HEK293 (cell line): ENCODE results near the gene PITPNC1.

ENCODE experiments used
- CTCF ChIA-PET: fragments of 350-600 bp; formaldehyde crosslinking; extraction: SDS; loops from one replicate; lab custom pipeline; 2021; ENCODE audit warnings: antibody characterized with exemption; lab: Yijun Ruan, JAX
- POLR2A ChIA-PET: fragments of 300-600 bp; formaldehyde crosslinking; extraction: SDS; loops from one replicate; lab custom pipeline; 2020; ENCODE audit warnings: antibody characterized with exemption, inconsistent platforms; lab: Yijun Ruan, JAX
- H3K27ac ChIP-seq: fragments of 200-500 bp; sonication (Bioruptor generic); 2 replicates; pipeline ENCODE4 v1.5.1; 2014; ENCODE audit warnings: low read depth, low read length, control low read depth, inconsistent platforms; ENCODE audit errors: extremely low read depth
- H3K36me3 ChIP-seq, 2 experiments: fragments of 200-500 bp in 1 of 2; sonication (Bioruptor generic) in 1 of 2; 1 replicate in 1 of 2; 2 replicates in 1 of 2; pipeline ENCODE4 v1.5.1; 2014 to 2017; ENCODE audit warnings: inconsistent platforms in 2 of 2, low read length in 2 of 2; ENCODE audit not compliant: control insufficient read depth in 2 of 2, insufficient read depth in 1 of 2
- H3K4me1 ChIP-seq: fragments of 200-500 bp; sonication (Bioruptor generic); 2 replicates; pipeline ENCODE4 v1.5.1; 2014; ENCODE audit warnings: mild to moderate bottlenecking, low read length, inconsistent platforms; ENCODE audit not compliant: control insufficient read depth, insufficient read depth
- H3K4me3 ChIP-seq: 2 replicates; pipeline ENCODE4 v1.5.1; 2011; ENCODE audit warnings: low read depth, mild to moderate bottlenecking, control low read depth, low read length, moderate library complexity
- H3K9me3 ChIP-seq: fragments of 200-500 bp; sonication (Bioruptor generic); 2 replicates; pipeline ENCODE4 v1.5.1; 2014; ENCODE audit warnings: low read depth, low read length, inconsistent platforms; ENCODE audit not compliant: control insufficient read depth, insufficient read depth
- MEIS1 ChIP-seq: sonication (generic); formaldehyde crosslinking; IDR thresholded peaks from 2 replicates; pipeline ENCODE4 v1.8.1; 2022; ENCODE audit warnings: missing genetic modification reagents, mild to moderate bottlenecking, borderline replicate concordance
- REPIN1 ChIP-seq: fragments of 450-650 bp; formaldehyde crosslinking; IDR thresholded peaks from 2 replicates; pipeline ENCODE4 v1.5.1; 2017; ENCODE audit warnings: missing biosample characterization, missing genetic modification characterization, low read depth
- TRIM28 ChIP-seq: IDR thresholded peaks from 2 replicates; pipeline ENCODE4 v1.6.1; 2011; ENCODE audit warnings: low read length, control low read depth, borderline replicate concordance
- ZFP69B ChIP-seq: fragments of 450-650 bp; formaldehyde crosslinking; IDR thresholded peaks from 2 replicates; pipeline ENCODE4 v1.5.1; 2016; ENCODE audit warnings: missing biosample characterization, missing genetic modification characterization
- ZNF132 ChIP-seq: fragments of 450-650 bp; formaldehyde crosslinking; IDR thresholded peaks from 2 replicates; pipeline ENCODE4 v1.5.1; 2017; ENCODE audit warnings: missing biosample characterization, missing genetic modification characterization, borderline replicate concordance
- ZNF175 ChIP-seq: fragments of 450-650 bp; formaldehyde crosslinking; IDR thresholded peaks from 2 replicates; pipeline ENCODE4 v1.5.1; 2016; ENCODE audit warnings: missing biosample characterization, missing genetic modification characterization
- ZNF211 ChIP-seq: fragments of 450-650 bp; formaldehyde crosslinking; IDR thresholded peaks from 2 replicates; pipeline ENCODE4 v1.5.1; 2016; ENCODE audit warnings: low read depth, missing biosample characterization, missing genetic modification characterization
- ZNF76 ChIP-seq: fragments of 450-650 bp; formaldehyde crosslinking; IDR thresholded peaks from 2 replicates; pipeline ENCODE4; 2016; ENCODE audit warnings: low read depth, missing biosample characterization, missing genetic modification characterization, borderline replicate concordance
- TF ChIP-seq, protein P1 (sequence below): fragments of 450-650 bp; formaldehyde crosslinking; IDR thresholded peaks from 2 replicates; pipeline ENCODE4 v1.5.1; 2017; ENCODE audit warnings: missing biosample characterization, missing genetic modification characterization
- TF ChIP-seq, protein P2 (sequence below): fragments of 450-650 bp; formaldehyde crosslinking; IDR thresholded peaks from 2 replicates; pipeline ENCODE4 v1.5.1; 2017; ENCODE audit warnings: missing biosample characterization, missing genetic modification characterization
- TF ChIP-seq, protein P3 (sequence below): fragments of 450-650 bp; formaldehyde crosslinking; IDR thresholded peaks from 2 replicates; pipeline ENCODE4 v1.5.1; 2016; ENCODE audit warnings: missing biosample characterization, missing genetic modification characterization, borderline replicate concordance
- TF ChIP-seq, protein P4 (sequence below): fragments of 450-650 bp; formaldehyde crosslinking; conservative IDR thresholded peaks from 2 replicates; pipeline ENCODE4 v1.5.1; 2016; ENCODE audit warnings: low read depth, missing biosample characterization, missing genetic modification characterization
- TF ChIP-seq, protein P5 (sequence below): fragments of 450-650 bp; formaldehyde crosslinking; IDR thresholded peaks from 2 replicates; pipeline ENCODE4 v1.5.1; 2016; ENCODE audit warnings: missing biosample characterization, missing genetic modification characterization

Gene PITPNC1

DNA sequence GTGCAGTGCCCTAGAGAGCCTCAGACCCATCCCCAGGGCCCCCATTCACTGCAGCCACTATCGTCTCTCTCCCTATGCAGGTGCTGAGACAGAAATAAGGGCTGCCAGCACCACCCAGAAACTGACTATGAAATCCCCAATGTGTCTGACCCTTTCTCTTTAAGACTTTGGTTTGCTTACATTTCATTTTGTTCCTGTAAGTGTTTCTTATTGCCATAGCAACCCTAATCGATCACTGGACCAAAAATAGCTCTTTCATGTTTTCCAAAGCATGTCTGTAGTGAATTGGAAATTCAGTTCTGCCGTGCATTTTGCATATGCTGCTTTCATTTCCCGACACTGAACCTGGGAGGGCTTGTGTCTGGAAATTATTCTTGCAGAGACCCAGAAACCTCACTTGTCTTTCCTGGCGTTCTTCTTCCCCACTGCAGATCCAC lies 192.0 kb downstream of the PITPNC1 start:
- Histone ChIP-seq H3K36me3 (no peaks in the 10 kb centered on the region), H3K4me3 (no peak overlapping the region), H3K27ac (no peak overlapping the region), H3K9me3 (no peaks in the 10 kb centered on the region), H3K4me1 (no peaks in the 10 kb centered on the region)
- ChIA-PET CTCF (interaction anchor here (0.9 kb wide), 1 partner anchor 9 kb away, joined by 3 read pairs; no protein-coding TSS in a partner anchor), POLR2A (no interaction called here)
- TF ChIP-seq MEIS1 (CRISPR knock-in tag) (no peak), REPIN1 (no peak), ZNF175 (tag by site-specific recombination) (no peak), ZNF132 (tag by site-specific recombination) (no peak), TRIM28 (no peak), ZFP69B (tag by site-specific recombination) (no peak), ZNF211 (tag by site-specific recombination) (no peak), ZNF76 (tag by site-specific recombination) (no peak)
- TF ChIP-seq, protein P1, sequence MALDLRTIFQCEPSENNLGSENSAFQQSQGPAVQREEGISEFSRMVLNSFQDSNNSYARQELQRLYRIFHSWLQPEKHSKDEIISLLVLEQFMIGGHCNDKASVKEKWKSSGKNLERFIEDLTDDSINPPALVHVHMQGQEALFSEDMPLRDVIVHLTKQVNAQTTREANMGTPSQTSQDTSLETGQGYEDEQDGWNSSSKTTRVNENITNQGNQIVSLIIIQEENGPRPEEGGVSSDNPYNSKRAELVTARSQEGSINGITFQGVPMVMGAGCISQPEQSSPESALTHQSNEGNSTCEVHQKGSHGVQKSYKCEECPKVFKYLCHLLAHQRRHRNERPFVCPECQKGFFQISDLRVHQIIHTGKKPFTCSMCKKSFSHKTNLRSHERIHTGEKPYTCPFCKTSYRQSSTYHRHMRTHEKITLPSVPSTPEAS (tag by site-specific recombination): no peak
- TF ChIP-seq, protein P2, sequence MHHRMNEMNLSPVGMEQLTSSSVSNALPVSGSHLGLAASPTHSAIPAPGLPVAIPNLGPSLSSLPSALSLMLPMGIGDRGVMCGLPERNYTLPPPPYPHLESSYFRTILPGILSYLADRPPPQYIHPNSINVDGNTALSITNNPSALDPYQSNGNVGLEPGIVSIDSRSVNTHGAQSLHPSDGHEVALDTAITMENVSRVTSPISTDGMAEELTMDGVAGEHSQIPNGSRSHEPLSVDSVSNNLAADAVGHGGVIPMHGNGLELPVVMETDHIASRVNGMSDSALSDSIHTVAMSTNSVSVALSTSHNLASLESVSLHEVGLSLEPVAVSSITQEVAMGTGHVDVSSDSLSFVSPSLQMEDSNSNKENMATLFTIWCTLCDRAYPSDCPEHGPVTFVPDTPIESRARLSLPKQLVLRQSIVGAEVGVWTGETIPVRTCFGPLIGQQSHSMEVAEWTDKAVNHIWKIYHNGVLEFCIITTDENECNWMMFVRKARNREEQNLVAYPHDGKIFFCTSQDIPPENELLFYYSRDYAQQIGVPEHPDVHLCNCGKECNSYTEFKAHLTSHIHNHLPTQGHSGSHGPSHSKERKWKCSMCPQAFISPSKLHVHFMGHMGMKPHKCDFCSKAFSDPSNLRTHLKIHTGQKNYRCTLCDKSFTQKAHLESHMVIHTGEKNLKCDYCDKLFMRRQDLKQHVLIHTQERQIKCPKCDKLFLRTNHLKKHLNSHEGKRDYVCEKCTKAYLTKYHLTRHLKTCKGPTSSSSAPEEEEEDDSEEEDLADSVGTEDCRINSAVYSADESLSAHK: no peak
- TF ChIP-seq, protein P3, sequence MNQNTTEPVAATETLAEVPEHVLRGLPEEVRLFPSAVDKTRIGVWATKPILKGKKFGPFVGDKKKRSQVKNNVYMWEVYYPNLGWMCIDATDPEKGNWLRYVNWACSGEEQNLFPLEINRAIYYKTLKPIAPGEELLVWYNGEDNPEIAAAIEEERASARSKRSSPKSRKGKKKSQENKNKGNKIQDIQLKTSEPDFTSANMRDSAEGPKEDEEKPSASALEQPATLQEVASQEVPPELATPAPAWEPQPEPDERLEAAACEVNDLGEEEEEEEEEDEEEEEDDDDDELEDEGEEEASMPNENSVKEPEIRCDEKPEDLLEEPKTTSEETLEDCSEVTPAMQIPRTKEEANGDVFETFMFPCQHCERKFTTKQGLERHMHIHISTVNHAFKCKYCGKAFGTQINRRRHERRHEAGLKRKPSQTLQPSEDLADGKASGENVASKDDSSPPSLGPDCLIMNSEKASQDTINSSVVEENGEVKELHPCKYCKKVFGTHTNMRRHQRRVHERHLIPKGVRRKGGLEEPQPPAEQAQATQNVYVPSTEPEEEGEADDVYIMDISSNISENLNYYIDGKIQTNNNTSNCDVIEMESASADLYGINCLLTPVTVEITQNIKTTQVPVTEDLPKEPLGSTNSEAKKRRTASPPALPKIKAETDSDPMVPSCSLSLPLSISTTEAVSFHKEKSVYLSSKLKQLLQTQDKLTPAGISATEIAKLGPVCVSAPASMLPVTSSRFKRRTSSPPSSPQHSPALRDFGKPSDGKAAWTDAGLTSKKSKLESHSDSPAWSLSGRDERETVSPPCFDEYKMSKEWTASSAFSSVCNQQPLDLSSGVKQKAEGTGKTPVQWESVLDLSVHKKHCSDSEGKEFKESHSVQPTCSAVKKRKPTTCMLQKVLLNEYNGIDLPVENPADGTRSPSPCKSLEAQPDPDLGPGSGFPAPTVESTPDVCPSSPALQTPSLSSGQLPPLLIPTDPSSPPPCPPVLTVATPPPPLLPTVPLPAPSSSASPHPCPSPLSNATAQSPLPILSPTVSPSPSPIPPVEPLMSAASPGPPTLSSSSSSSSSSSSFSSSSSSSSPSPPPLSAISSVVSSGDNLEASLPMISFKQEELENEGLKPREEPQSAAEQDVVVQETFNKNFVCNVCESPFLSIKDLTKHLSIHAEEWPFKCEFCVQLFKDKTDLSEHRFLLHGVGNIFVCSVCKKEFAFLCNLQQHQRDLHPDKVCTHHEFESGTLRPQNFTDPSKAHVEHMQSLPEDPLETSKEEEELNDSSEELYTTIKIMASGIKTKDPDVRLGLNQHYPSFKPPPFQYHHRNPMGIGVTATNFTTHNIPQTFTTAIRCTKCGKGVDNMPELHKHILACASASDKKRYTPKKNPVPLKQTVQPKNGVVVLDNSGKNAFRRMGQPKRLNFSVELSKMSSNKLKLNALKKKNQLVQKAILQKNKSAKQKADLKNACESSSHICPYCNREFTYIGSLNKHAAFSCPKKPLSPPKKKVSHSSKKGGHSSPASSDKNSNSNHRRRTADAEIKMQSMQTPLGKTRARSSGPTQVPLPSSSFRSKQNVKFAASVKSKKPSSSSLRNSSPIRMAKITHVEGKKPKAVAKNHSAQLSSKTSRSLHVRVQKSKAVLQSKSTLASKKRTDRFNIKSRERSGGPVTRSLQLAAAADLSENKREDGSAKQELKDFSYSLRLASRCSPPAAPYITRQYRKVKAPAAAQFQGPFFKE (tag by site-specific recombination): no peak
- TF ChIP-seq, protein P4, sequence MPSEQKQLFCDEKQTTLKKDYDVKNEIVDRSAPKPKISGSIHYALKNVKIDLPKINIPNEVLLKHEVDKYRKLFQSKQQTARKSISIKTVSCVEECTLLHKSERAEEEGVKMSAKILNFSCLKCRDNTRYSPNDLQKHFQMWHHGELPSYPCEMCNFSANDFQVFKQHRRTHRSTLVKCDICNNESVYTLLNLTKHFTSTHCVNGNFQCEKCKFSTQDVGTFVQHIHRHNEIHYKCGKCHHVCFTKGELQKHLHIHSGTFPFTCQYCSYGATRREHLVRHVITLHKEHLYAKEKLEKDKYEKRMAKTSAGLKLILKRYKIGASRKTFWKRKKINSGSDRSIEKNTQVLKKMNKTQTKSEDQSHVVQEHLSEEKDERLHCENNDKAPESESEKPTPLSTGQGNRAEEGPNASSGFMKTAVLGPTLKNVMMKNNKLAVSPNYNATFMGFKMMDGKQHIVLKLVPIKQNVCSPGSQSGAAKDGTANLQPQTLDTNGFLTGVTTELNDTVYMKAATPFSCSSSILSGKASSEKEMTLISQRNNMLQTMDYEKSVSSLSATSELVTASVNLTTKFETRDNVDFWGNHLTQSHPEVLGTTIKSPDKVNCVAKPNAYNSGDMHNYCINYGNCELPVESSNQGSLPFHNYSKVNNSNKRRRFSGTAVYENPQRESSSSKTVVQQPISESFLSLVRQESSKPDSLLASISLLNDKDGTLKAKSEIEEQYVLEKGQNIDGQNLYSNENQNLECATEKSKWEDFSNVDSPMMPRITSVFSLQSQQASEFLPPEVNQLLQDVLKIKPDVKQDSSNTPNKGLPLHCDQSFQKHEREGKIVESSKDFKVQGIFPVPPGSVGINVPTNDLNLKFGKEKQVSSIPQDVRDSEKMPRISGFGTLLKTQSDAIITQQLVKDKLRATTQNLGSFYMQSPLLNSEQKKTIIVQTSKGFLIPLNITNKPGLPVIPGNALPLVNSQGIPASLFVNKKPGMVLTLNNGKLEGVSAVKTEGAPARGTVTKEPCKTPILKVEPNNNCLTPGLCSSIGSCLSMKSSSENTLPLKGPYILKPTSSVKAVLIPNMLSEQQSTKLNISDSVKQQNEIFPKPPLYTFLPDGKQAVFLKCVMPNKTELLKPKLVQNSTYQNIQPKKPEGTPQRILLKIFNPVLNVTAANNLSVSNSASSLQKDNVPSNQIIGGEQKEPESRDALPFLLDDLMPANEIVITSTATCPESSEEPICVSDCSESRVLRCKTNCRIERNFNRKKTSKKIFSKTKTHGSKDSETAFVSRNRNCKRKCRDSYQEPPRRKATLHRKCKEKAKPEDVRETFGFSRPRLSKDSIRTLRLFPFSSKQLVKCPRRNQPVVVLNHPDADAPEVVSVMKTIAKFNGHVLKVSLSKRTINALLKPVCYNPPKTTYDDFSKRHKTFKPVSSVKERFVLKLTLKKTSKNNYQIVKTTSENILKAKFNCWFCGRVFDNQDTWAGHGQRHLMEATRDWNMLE (tag by site-specific recombination): no peak
- TF ChIP-seq, protein P5, sequence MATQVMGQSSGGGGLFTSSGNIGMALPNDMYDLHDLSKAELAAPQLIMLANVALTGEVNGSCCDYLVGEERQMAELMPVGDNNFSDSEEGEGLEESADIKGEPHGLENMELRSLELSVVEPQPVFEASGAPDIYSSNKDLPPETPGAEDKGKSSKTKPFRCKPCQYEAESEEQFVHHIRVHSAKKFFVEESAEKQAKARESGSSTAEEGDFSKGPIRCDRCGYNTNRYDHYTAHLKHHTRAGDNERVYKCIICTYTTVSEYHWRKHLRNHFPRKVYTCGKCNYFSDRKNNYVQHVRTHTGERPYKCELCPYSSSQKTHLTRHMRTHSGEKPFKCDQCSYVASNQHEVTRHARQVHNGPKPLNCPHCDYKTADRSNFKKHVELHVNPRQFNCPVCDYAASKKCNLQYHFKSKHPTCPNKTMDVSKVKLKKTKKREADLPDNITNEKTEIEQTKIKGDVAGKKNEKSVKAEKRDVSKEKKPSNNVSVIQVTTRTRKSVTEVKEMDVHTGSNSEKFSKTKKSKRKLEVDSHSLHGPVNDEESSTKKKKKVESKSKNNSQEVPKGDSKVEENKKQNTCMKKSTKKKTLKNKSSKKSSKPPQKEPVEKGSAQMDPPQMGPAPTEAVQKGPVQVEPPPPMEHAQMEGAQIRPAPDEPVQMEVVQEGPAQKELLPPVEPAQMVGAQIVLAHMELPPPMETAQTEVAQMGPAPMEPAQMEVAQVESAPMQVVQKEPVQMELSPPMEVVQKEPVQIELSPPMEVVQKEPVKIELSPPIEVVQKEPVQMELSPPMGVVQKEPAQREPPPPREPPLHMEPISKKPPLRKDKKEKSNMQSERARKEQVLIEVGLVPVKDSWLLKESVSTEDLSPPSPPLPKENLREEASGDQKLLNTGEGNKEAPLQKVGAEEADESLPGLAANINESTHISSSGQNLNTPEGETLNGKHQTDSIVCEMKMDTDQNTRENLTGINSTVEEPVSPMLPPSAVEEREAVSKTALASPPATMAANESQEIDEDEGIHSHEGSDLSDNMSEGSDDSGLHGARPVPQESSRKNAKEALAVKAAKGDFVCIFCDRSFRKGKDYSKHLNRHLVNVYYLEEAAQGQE (tag by site-specific recombination): no peak
